NAMALWA (cell line): ENCODE data around the gene PAFAH1B2.
"Not testable (repeated sequence)": the region's sequence is repeated elsewhere in the genome, so short reads cannot be mapped to it uniquely, and the experiment has no call there.

ENCODE experiments used
- DNase-seq: peaks from one replicate; pipeline ENCODE4 v3.0.0-alpha.2; 2015; ENCODE audit warnings: low spot score

PAFAH1B2 gene

GRCh38 chr11:117172724-117173421, 28.8 kb downstream of the PAFAH1B2 start:
- DNase-seq, result no peak

GRCh38 chr11:117175104-117175503, 31.0 kb downstream of the PAFAH1B2 start:
- no peak for DNase-seq

GRCh38 chr11:117175781-117176180, 31.7 kb downstream of the PAFAH1B2 start:
- DNase-seq, result no peak

GRCh38 chr11:117176186-117176585, 32.1 kb downstream of the PAFAH1B2 start:
- DNase-seq, result no peak

- DNase-seq, result no peak
Measured at GRCh38 chr11:117177534-117178209, 33.6 kb downstream of the PAFAH1B2 start.

GRCh38 chr11:117178210-117179034, 34.3 kb downstream of the PAFAH1B2 start, which contains the start of gene SIDT2:
SIDT2 (plus strand) TSS chr11:117178743; CDS start chr11:117179264, 521 bp downstream.
- peak; percentile 95 for DNase-seq

GRCh38 chr11:117179048-117179999, 35.2 kb downstream of the PAFAH1B2 start:
- peak; percentile 77 for DNase-seq

- no peak for DNase-seq
Measured at GRCh38 chr11:117180020-117180419, 35.9 kb downstream of the PAFAH1B2 start.

- DNase-seq, result peak; percentile 89
Measured at GRCh38 chr11:117180661-117181585, 36.8 kb downstream of the PAFAH1B2 start.

GRCh38 chr11:117181586-117182550, 37.8 kb downstream of the PAFAH1B2 start:
- DNase-seq, result no peak

- DNase-seq, result no peak
Measured at GRCh38 chr11:117182551-117182935, 38.5 kb downstream of the PAFAH1B2 start.

- DNase-seq, result not testable (repeated sequence)
Measured at GRCh38 chr11:117183178-117183577, 39.1 kb downstream of the PAFAH1B2 start.

GRCh38 chr11:117183724-117184349, 39.8 kb downstream of the PAFAH1B2 start:
- no peak for DNase-seq

GRCh38 chr11:117185736-117186430, 41.8 kb downstream of the PAFAH1B2 start:
- DNase-seq, result no peak

GRCh38 chr11:117186431-117186761, 42.3 kb downstream of the PAFAH1B2 start:
- no peak for DNase-seq

GRCh38 chr11:117187007-117187406, 42.9 kb downstream of the PAFAH1B2 start:
- no peak for DNase-seq

GRCh38 chr11:117187428-117187798, 43.3 kb downstream of the PAFAH1B2 start:
- DNase-seq, result no peak

- DNase-seq, result no peak
Measured at GRCh38 chr11:117187799-117188481, 43.9 kb downstream of the PAFAH1B2 start.
